ENCODE measurements around the gene ALLC. TPM values are rescaled to one million over a fixed set of nuclear protein-coding genes. Genes with fewer than 3 reads are reported as not detected.

Gene ALLC
- total RNA-seq, 3 donors from 2014 or later: not detected

Other genes starting within 250 kb of the ALLC start
- 10 to 100 TPM; 59.3 to 91.5 (median 70.4) TPM for gene ADI1, start 138.7 kb upstream of the ALLC start, total RNA-seq
- gene RNASEH1, start 99.9 kb upstream of the ALLC start, total RNA-seq: 10 to 100 TPM; 14.4 to 24.2 (median 19.5) TPM
- 1,000 to 10,000 TPM in 1 of 3 donors, 100 to 1,000 TPM in 2; 871 to 1,011 (median 925) TPM for gene RPS7, start 82.9 kb upstream of the ALLC start, total RNA-seq
- 1 to 10 TPM in 2 of 3 donors, under 1 TPM in 1; 0.35 to 2.2 (median 1.6) TPM for gene COLEC11, start 63.1 kb upstream of the ALLC start, total RNA-seq
- under 1 TPM in 1 of 3 donors, not detected in 2; 0.35 TPM for gene DCDC2C, start 45.4 kb downstream of the ALLC start, total RNA-seq

Data from mucosa of descending colon (tissue), 3 donors.